Peyer's patch (tissue), 4 donors: ENCODE results near the gene NRXN3. TPM values are rescaled to one million over a fixed set of nuclear protein-coding genes. Genes with fewer than 3 reads are reported as not detected.

Source experiments
- DNase-seq, 3 donors: peaks; one replicate each; pipeline ENCODE4 v3.0.0-alpha.2; 2017 to 2019
- H3K27ac ChIP-seq, 4 donors: fragments of 200-600 bp; sonication (generic); one replicate each; pipeline ENCODE4 v1.5.1; 2016 to 2019
- H3K27me3 ChIP-seq, 2 donors: fragments of 200-600 bp; sonication (generic); one replicate each; pipeline ENCODE4 v1.5.1; 2019
- H3K36me3 ChIP-seq, 3 donors: fragments of 200-600 bp; sonication (generic); one replicate each; pipeline ENCODE4 v1.5.1; 2016 to 2019
- H3K4me1 ChIP-seq, 4 donors: fragments of 200-600 bp; sonication (generic); one replicate each; pipeline ENCODE4 v1.5.1; 2016 to 2019
- H3K4me3 ChIP-seq, 4 donors: fragments of 200-600 bp; sonication (generic); 1 replicate in 3 of 4; 2 replicates in 1 of 4; pipeline ENCODE4 v1.5.1; 2016 to 2019; ENCODE audit warnings: mild to moderate bottlenecking in 1 of 4
- H3K9me3 ChIP-seq, 4 donors: fragments of 200-600 bp; sonication (generic); one replicate each; pipeline ENCODE4 v1.5.1; 2016 to 2019; ENCODE audit warnings: mild to moderate bottlenecking in 1 of 4
- CTCF ChIP-seq, 6 experiments: fragments of 450-650 bp in 4 of 6; fragments of 200-600 bp in 2 of 6; sonication (generic) in 1 of 6; IDR thresholded peaks; one replicate each; pipeline ENCODE4 v1.5.1; 2017 to 2019; ENCODE audit warnings: antibody characterized with exemption in 6 of 6, mild to moderate bottlenecking in 3 of 6, moderate library complexity in 1 of 6
- POLR2A ChIP-seq, 2 donors: fragments of 450-650 bp; IDR thresholded peaks; one replicate each; pipeline ENCODE4 v1.5.1; 2017; ENCODE audit warnings: antibody characterized with exemption in 2 of 2, mild to moderate bottlenecking in 2 of 2, moderate library complexity in 2 of 2
- total RNA-seq, 4 donors: library from RNA; depleted of rRNA; stranded (reverse); fragments of >200 nt; gene quantifications; one replicate each; pipeline ENCODE4 v1.1.0, GENCODE V29; 2016

Gene NRXN3
- total RNA-seq, 4 donors from 2014 or later, result 1.6 to 10.2 (median 4.4) TPM

GRCh38 chr14:79781882-79782281 lies 1611.7 kb downstream of the NRXN3 start:
- TF ChIP-seq CTCF (IDR thresholded peaks at IDR 0.05), result no peak
- no peak for TF ChIP-seq POLR2A (IDR thresholded peaks at IDR 0.05)
- H3K27me3 ChIP-seq, result no peaks in the 10 kb centered on the region
- H3K36me3 ChIP-seq, result no peaks in the 10 kb centered on the region
- H3K4me3 ChIP-seq, result no peak overlapping the region
- no peak overlapping the region for H3K27ac ChIP-seq
- no peaks in the 10 kb centered on the region for H3K4me1 ChIP-seq
- no peaks in the 10 kb centered on the region for H3K9me3 ChIP-seq
- no peak for DNase-seq

- DNase-seq, result no peak
- no peak for TF ChIP-seq POLR2A (IDR thresholded peaks at IDR 0.05)
- TF ChIP-seq CTCF (IDR thresholded peaks at IDR 0.05), result no peak
- H3K27ac ChIP-seq, result no peak overlapping the region
Observed at GRCh38 chr14:79783041-79783440, 1612.9 kb downstream of the NRXN3 start.

GRCh38 chr14:79786522-79786921 lies 1616.3 kb downstream of the NRXN3 start:
- H3K4me1 ChIP-seq, result no peaks in the 10 kb centered on the region
- H3K9me3 ChIP-seq, result no peaks in the 10 kb centered on the region
- no peak overlapping the region for H3K4me3 ChIP-seq
- H3K27me3 ChIP-seq, result no peaks in the 10 kb centered on the region
- no peak overlapping the region for H3K27ac ChIP-seq
- TF ChIP-seq CTCF (IDR thresholded peaks at IDR 0.05) (no peak), POLR2A (IDR thresholded peaks at IDR 0.05) (no peak)
- no peaks in the 10 kb centered on the region for H3K36me3 ChIP-seq
- no peak for DNase-seq

More at GRCh38 chr14:79783041-79783440, 1612.9 kb downstream of the NRXN3 start:
- no peaks in the 10 kb centered on the region for H3K27me3 ChIP-seq
- no peaks in the 10 kb centered on the region for H3K4me1 ChIP-seq
- no peaks in the 10 kb centered on the region for H3K9me3 ChIP-seq
- H3K36me3 ChIP-seq, result no peaks in the 10 kb centered on the region
- H3K4me3 ChIP-seq, result no peak overlapping the region

- H3K27me3 ChIP-seq, result no peaks in the 10 kb centered on the region
- H3K9me3 ChIP-seq, result no peaks in the 10 kb centered on the region
- no peaks in the 10 kb centered on the region for H3K4me1 ChIP-seq
- no peak for TF ChIP-seq CTCF (IDR thresholded peaks at IDR 0.05)
- TF ChIP-seq POLR2A (IDR thresholded peaks at IDR 0.05), result no peak
- no peak overlapping the region for H3K4me3 ChIP-seq
- no peaks in the 10 kb centered on the region for H3K36me3 ChIP-seq
- H3K27ac ChIP-seq, result no peak overlapping the region
- DNase-seq, result no peak
Observed at GRCh38 chr14:79788346-79788745, 1618.2 kb downstream of the NRXN3 start.

GRCh38 chr14:79791055-79791732 lies 1621.0 kb downstream of the NRXN3 start:
- Histone ChIP-seq H3K4me1 (no peaks in the 10 kb centered on the region), H3K9me3 (no peaks in the 10 kb centered on the region), H3K4me3 (no peak overlapping the region), H3K27ac (no peak overlapping the region), H3K36me3 (no peaks in the 10 kb centered on the region), H3K27me3 (no peaks in the 10 kb centered on the region)
- no peak for TF ChIP-seq CTCF (IDR thresholded peaks at IDR 0.05)
- no peak for TF ChIP-seq POLR2A (IDR thresholded peaks at IDR 0.05)
- DNase-seq, result no peak
